ENCODE measurements around the gene HM13.

GRCh38 chr20:31607640-31608250 is 93.5 kb downstream of the HM13 start:
- TF ChIP-seq EZH2phosphoT487 (IDR thresholded peaks at IDR 0.05; ENCODE audit: borderline replicate concordance, low read length) (no peak; the same call in 1 of the 2 replicates), CTCF (IDR thresholded peaks at IDR 0.05; ENCODE audit: low read depth, low read length, poor library complexity, severe bottlenecking) (no peak)
